WTC11 (cell line): ENCODE data around the gene PRR18.
"Not testable (repeated sequence)": the region's sequence is repeated elsewhere in the genome, so short reads cannot be mapped to it uniquely, and the experiment has no call there.

Experiments used
- E2F4 ChIP-seq: sonication (generic); formaldehyde crosslinking; IDR thresholded peaks from 2 replicates; pipeline ENCODE4 v1.8.1; 2022; ENCODE audit warnings: low read depth, mild to moderate bottlenecking, moderate library complexity, missing genetic modification reagents, borderline replicate concordance
- GABPB1 ChIP-seq: sonication (generic); formaldehyde crosslinking; IDR thresholded peaks from 2 replicates; pipeline ENCODE4 v1.8.1; 2023; ENCODE audit warnings: mild to moderate bottlenecking, missing genetic modification reagents
- NR2C2 ChIP-seq: sonication (generic); formaldehyde crosslinking; IDR thresholded peaks from 2 replicates; pipeline ENCODE4 v1.8.0; 2022; ENCODE audit warnings: mild to moderate bottlenecking, missing genetic modification reagents
- RELA ChIP-seq: sonication (generic); formaldehyde crosslinking; IDR thresholded peaks from 2 replicates; pipeline ENCODE4 v1.8.1; 2022; ENCODE audit warnings: missing genetic modification reagents, mild to moderate bottlenecking, borderline replicate concordance
- TP53 ChIP-seq: sonication (generic); formaldehyde crosslinking; IDR thresholded peaks from 2 replicates; pipeline ENCODE4 v1.8.1; 2023; ENCODE audit warnings: mild to moderate bottlenecking, missing genetic modification reagents
- ZBTB21 ChIP-seq: sonication (generic); formaldehyde crosslinking; IDR thresholded peaks from 2 replicates; pipeline ENCODE4 v1.8.1; 2023; ENCODE audit warnings: mild to moderate bottlenecking, missing genetic modification reagents, borderline replicate concordance
- ZNF416 ChIP-seq: fragments of 250-450 bp; sonication (Bioruptor Pico); IDR thresholded peaks from 2 replicates; pipeline ENCODE4 v1.9.0; 2021; ENCODE audit warnings: mild to moderate bottlenecking, inconsistent platforms
- TF ChIP-seq, protein P1 (sequence below): fragments of 200-600 bp; IDR thresholded peaks from 2 replicates; pipeline ENCODE4 v1.8.0; 2022; ENCODE audit warnings: antibody characterized with exemption
- TF ChIP-seq, protein P2 (sequence below): sonication (generic); formaldehyde crosslinking; IDR thresholded peaks from 2 replicates; pipeline ENCODE4 v1.8.0; 2022; ENCODE audit warnings: mild to moderate bottlenecking, missing genetic modification reagents
- TF ChIP-seq, protein P3 (sequence below): sonication (generic); formaldehyde crosslinking; conservative IDR thresholded peaks from 2 replicates; pipeline ENCODE4 v1.8.1; 2023; ENCODE audit warnings: mild to moderate bottlenecking, low read depth, missing genetic modification reagents, moderate library complexity
- TF ChIP-seq, protein P4 (sequence below): sonication (generic); formaldehyde crosslinking; conservative IDR thresholded peaks from 2 replicates; pipeline ENCODE4 v1.8.1; 2022; ENCODE audit warnings: mild to moderate bottlenecking, missing genetic modification reagents
- TF ChIP-seq, protein P5 (sequence below): fragments of 250-450 bp; sonication (Bioruptor Pico); IDR thresholded peaks from 2 replicates; pipeline ENCODE4 v2.1.2; 2022; ENCODE audit warnings: mild to moderate bottlenecking, moderate library complexity
- TF ChIP-seq, protein P6 (sequence below): sonication (generic); formaldehyde crosslinking; IDR thresholded peaks from 2 replicates; pipeline ENCODE4 v1.8.0; 2023; ENCODE audit warnings: missing genetic modification reagents, mild to moderate bottlenecking, borderline replicate concordance

GRCh38 chr6:166344921-166345320 lies 36.7 kb upstream of the PRR18 start:
- not testable (repeated sequence) for TF ChIP-seq ZNF416; E2F4 (CRISPR knock-in tag); NR2C2 (CRISPR knock-in tag); GABPB1; RELA (CRISPR knock-in tag); ZBTB21 (CRISPR knock-in tag); TP53 (CRISPR knock-in tag)
- TF ChIP-seq, protein P1, sequence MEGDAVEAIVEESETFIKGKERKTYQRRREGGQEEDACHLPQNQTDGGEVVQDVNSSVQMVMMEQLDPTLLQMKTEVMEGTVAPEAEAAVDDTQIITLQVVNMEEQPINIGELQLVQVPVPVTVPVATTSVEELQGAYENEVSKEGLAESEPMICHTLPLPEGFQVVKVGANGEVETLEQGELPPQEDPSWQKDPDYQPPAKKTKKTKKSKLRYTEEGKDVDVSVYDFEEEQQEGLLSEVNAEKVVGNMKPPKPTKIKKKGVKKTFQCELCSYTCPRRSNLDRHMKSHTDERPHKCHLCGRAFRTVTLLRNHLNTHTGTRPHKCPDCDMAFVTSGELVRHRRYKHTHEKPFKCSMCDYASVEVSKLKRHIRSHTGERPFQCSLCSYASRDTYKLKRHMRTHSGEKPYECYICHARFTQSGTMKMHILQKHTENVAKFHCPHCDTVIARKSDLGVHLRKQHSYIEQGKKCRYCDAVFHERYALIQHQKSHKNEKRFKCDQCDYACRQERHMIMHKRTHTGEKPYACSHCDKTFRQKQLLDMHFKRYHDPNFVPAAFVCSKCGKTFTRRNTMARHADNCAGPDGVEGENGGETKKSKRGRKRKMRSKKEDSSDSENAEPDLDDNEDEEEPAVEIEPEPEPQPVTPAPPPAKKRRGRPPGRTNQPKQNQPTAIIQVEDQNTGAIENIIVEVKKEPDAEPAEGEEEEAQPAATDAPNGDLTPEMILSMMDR, result not testable (repeated sequence)
- TF ChIP-seq, protein P2, sequence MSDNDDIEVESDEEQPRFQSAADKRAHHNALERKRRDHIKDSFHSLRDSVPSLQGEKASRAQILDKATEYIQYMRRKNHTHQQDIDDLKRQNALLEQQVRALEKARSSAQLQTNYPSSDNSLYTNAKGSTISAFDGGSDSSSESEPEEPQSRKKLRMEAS (CRISPR knock-in tag), result not testable (repeated sequence)
- TF ChIP-seq, protein P3, sequence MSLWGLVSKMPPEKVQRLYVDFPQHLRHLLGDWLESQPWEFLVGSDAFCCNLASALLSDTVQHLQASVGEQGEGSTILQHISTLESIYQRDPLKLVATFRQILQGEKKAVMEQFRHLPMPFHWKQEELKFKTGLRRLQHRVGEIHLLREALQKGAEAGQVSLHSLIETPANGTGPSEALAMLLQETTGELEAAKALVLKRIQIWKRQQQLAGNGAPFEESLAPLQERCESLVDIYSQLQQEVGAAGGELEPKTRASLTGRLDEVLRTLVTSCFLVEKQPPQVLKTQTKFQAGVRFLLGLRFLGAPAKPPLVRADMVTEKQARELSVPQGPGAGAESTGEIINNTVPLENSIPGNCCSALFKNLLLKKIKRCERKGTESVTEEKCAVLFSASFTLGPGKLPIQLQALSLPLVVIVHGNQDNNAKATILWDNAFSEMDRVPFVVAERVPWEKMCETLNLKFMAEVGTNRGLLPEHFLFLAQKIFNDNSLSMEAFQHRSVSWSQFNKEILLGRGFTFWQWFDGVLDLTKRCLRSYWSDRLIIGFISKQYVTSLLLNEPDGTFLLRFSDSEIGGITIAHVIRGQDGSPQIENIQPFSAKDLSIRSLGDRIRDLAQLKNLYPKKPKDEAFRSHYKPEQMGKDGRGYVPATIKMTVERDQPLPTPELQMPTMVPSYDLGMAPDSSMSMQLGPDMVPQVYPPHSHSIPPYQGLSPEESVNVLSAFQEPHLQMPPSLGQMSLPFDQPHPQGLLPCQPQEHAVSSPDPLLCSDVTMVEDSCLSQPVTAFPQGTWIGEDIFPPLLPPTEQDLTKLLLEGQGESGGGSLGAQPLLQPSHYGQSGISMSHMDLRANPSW (CRISPR knock-in tag), result not testable (repeated sequence)
- TF ChIP-seq, protein P4, sequence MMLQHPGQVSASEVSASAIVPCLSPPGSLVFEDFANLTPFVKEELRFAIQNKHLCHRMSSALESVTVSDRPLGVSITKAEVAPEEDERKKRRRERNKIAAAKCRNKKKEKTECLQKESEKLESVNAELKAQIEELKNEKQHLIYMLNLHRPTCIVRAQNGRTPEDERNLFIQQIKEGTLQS (CRISPR knock-in tag), result not testable (repeated sequence)
- TF ChIP-seq, protein P5, sequence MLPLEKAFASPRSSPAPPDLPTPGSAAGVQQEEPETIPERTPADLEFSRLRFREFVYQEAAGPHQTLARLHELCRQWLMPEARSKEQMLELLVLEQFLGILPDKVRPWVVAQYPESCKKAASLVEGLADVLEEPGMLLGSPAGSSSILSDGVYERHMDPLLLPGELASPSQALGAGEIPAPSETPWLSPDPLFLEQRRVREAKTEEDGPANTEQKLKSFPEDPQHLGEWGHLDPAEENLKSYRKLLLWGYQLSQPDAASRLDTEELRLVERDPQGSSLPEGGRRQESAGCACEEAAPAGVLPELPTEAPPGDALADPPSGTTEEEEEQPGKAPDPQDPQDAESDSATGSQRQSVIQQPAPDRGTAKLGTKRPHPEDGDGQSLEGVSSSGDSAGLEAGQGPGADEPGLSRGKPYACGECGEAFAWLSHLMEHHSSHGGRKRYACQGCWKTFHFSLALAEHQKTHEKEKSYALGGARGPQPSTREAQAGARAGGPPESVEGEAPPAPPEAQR, result not testable (repeated sequence)
- TF ChIP-seq, protein P6, sequence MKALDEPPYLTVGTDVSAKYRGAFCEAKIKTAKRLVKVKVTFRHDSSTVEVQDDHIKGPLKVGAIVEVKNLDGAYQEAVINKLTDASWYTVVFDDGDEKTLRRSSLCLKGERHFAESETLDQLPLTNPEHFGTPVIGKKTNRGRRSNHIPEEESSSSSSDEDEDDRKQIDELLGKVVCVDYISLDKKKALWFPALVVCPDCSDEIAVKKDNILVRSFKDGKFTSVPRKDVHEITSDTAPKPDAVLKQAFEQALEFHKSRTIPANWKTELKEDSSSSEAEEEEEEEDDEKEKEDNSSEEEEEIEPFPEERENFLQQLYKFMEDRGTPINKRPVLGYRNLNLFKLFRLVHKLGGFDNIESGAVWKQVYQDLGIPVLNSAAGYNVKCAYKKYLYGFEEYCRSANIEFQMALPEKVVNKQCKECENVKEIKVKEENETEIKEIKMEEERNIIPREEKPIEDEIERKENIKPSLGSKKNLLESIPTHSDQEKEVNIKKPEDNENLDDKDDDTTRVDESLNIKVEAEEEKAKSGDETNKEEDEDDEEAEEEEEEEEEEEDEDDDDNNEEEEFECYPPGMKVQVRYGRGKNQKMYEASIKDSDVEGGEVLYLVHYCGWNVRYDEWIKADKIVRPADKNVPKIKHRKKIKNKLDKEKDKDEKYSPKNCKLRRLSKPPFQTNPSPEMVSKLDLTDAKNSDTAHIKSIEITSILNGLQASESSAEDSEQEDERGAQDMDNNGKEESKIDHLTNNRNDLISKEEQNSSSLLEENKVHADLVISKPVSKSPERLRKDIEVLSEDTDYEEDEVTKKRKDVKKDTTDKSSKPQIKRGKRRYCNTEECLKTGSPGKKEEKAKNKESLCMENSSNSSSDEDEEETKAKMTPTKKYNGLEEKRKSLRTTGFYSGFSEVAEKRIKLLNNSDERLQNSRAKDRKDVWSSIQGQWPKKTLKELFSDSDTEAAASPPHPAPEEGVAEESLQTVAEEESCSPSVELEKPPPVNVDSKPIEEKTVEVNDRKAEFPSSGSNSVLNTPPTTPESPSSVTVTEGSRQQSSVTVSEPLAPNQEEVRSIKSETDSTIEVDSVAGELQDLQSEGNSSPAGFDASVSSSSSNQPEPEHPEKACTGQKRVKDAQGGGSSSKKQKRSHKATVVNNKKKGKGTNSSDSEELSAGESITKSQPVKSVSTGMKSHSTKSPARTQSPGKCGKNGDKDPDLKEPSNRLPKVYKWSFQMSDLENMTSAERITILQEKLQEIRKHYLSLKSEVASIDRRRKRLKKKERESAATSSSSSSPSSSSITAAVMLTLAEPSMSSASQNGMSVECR (CRISPR knock-in tag), result not testable (repeated sequence)
